RPMI8226 (cell line): ENCODE measurements around the gene WNT7A.
A peak's percentile ranks its signal among the peaks of the same experiment; 100 is the strongest.

Source experiments
- DNase-seq: peaks from one replicate; pipeline ENCODE4 v3.0.0-alpha.2; 2015

WNT7A gene

DNA sequence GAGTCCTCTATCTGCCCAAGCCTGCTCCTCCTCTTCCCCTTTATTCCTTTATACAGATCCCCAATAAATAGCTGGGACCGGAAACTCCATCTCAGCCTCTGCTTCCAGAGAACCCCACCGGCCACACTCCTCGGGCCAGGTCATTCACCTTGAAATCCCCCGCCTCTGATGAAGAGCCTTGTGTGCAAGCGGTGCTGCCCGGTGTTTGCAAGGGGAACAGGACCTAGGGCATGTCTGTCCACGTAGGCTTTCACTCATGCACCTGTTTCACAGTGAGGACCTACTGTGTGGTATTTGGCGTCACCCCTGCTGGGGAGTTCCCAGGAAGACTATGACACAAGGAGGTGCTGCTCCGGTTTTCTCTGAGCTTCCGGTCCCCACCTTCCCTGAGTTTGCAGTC is 54.0 kb downstream of the WNT7A start:
- no peak for DNase-seq

DNA sequence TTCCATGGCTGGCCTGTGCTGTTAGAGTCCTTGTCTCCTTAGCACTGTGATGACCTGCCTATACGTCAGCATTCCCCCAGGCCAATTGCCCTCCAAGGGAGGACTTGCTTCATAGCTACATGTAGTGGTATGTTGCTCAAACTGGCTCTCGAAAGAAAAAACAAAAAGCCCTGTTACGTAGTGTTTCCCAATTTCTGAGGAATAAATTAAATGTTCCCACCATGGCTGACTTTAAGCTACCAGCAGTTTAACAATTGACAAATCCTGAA is 54.6 kb downstream of the WNT7A start:
- DNase-seq = no peak

DNA sequence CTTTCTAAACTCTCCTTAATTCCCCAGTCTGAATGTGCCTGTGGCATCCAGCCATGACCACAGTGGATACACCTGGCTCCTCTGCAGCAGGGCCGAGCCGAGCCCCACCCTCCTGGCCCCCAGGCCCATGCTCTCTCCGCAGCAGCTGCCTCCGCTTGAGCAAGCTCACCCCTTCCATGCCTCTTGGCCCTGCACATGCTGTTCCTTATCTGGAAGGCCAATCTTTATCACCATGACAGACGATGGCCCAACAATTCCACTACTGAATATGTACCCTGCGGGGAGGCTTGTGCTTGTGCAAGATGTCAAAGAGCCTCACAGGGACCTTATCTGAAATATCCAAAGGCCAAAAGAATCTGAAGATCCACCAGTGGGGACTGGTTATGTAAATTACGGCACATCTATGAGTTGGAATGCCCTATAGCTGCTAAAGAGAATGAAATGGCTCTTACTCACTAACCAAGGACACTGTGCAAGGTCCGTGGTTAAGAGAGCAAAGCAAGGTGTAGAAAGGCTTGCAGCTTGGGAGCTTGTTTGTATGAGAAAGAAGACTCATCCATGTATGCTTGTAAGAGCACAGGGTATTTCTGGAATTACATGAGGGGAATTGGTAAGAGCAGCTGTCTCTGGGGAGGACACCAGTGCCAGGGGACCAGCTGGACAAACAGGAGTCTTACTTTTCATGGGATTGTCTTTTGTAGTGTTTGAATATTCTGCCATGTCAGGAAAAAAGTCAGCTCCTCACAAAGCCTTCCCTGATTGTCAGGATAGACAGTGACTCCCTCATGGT is 55.2 kb downstream of the WNT7A start:
- DNase-seq = no peak

DNA sequence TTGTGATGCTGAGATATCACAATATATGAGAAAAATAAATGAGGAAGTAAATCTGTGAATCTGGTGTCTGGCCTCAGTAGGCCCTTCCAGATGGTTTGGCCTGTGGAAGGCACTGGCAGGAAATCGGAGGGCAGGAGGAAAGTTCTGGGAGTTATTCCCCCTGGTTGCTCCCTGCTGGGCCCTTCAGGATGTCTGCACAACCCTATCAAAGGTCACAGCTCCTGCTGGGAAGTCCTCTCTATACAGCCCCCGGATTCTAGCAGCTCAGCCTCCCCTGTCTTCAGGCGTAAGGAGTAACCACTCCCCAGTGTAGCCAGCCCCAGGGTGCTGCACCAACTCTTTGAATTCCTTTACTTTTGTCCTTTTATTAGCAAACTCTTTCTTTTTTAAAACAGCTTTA is 56.2 kb downstream of the WNT7A start:
- DNase-seq = no peak

DNA sequence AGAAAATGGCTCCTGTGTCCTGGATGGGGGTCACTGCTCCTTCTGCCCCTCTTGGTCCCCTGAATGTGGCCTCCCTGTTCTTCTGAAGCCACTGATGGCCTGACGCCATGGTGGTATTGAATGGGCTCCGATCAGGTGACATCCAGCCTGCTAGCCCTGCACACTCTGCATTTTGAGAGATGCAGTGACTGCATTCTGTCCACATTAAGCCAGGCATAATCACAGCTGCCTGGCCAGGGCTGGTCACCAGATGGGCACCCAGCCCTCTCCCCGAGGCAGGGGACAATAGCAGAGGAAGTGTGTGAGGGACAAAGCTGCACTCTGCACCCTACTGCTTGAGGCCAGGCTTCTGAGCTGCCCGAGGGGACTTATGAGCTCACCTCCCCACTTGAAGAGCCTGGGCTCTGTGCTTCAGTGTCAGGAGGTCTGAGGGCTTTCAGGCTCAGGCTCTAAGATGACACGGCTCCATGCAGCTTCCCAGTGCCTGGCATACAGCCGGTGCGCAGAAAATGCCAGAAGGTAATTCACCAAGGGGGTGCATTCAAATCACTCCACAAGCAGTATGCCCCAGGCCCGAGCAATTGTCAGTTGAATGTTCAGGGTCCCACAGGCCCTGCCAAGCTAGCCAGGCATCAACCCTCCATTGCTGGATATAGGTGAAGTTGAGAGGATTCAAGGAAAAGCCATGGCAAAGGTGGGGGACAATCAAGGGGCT is 56.8 kb downstream of the WNT7A start:
- peak; percentile 49 for DNase-seq

DNA sequence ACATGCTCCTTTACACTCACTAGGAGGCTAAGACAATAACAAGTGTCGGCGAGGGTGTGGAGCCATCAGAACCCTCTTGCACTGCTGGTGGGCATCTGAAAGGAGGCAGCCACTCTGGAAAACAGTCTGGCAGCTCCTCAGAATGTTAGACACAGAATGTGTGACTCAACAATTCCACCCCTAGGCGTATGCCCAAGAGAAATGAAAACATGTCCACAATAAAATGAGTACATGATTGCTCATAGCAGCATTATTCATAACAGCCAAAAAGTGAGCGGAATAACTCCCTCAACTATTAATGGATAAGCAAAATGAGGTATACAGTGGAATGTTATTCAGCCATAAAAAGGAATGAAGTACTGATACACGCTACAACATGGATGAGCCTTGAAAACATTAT is 57.8 kb downstream of the WNT7A start:
- DNase-seq = no peak

DNA sequence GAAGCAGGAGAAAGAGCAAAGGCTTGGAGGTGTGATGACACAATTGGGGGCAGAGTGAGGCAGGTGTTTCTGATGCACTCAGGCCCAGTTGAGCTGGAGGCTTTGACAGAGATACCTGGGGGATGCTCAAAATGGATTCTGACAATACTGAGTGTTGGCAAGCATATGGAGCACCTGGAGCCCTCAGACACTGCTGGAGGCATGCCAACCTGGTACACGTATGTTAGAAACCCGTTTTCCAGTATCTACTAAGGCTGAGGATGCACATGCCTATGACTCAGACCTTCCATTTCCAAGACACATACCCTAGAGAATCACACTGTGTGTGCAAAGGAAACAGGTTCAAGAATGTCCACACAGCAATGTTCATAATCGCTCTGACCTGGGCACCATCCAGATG is 58.7 kb downstream of the WNT7A start:
- DNase-seq = no peak

DNA sequence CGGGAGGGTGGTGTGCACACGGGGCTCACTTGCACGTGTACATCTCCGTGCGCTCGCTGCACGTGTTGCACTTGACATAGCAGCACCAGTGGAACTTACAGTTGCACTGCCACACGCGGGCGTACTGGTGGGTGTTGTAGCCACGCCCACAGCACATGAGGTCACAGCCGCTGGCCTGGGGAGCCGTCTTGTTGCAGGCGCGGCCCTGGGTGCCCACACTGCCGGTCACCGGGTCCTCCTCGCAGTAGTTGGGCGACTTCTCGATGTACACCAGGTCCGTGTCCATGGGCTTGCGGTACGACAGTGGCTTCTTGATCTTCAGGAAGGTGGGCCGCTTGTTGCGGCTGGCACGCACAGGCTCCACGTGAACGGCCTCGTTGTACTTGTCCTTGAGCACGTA is 61.0 kb downstream of the WNT7A start:
- DNase-seq = peak; percentile 10

DNA sequence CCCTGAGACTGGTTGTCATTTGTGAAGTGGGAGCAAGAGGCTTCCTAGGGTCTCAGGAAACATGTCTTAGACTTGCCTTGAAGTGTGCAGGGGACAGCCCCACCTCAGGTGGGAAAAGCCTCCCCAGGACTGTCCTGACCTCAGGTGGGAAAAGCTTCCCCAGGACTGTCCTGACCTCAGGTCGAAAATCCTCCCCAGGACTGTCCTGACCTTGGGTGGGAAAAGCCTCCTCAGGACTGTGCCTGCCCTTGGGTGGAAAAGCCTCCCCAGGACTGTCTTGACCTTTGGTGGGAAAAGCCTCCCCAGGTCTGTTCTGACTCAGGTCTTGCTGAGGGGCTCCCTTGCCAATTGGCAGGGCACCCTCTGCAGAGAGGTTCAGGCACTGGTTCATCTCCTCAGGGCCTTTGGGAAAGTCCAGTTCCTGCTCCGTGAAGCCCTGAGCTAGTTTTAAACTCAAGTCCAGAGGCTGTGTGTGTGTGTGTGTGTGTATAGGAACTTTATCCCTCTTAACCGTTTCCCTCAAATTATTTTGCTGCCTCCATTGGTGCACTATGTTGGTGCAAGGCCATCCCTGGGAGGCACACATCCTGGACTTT is 64.7 kb downstream of the WNT7A start:
- no peak for DNase-seq

DNA sequence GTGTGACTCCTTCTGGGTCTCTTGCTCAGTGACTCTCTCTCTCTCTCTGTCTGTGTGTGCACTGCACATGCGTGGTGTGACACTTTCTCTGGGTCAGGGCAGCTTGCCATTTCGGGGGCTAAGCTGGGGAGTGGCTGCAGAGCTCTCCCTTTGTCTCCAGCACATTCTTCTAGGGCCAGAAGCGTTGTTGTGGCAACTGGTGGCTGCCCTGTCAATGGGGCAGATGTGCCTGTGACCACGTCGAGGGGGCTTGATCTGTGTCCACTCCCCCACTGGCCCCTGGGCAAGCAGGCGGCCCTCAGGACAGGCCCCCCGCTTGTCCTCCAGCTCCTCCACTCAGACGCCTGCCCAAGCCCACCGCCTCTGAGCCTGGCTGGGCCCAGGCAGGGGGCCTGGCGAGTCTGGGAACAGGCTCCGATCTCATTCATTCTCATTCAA is 67.8 kb downstream of the WNT7A start:
- no peak for DNase-seq

DNA sequence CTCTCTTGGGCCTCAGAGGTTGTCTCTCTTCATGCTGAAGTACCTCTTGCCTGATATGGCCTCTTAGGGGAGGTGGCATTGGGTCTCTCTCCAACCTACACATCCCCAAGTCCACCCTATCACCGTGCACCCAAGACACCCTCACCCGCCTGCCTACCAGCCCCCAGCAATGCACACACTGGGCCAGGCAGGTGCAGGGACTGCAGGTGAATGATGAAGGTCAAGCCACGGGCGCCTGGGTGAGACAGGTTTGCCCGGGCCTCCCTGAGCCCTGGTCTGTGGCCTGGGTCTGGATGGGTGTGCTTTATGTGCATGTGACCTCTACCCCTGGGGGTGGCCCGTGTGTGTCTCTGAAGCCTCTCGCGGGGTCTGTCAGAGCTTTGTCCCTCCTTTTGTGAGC is 68.3 kb downstream of the WNT7A start:
- DNase-seq = no peak

DNA sequence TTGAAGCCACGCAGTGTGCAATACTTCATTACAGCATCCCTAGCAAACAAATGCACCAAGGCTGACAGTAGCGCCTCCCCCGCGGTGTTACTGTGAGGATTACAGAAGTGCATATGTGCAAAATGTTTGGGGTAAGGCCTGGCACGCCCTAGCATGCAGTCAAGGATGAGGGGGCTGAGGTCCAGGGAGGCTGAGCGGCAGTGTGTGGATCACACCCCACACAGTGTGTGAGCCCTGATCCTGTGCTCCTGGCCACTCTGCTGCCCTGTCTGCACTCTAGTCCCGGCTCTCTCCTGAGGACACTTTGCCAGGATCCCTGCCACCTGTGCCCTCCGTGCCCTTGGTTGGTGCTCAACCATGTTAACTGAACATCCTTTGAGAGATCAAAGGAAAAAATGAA is 71.3 kb downstream of the WNT7A start:
- DNase-seq = no peak

DNA sequence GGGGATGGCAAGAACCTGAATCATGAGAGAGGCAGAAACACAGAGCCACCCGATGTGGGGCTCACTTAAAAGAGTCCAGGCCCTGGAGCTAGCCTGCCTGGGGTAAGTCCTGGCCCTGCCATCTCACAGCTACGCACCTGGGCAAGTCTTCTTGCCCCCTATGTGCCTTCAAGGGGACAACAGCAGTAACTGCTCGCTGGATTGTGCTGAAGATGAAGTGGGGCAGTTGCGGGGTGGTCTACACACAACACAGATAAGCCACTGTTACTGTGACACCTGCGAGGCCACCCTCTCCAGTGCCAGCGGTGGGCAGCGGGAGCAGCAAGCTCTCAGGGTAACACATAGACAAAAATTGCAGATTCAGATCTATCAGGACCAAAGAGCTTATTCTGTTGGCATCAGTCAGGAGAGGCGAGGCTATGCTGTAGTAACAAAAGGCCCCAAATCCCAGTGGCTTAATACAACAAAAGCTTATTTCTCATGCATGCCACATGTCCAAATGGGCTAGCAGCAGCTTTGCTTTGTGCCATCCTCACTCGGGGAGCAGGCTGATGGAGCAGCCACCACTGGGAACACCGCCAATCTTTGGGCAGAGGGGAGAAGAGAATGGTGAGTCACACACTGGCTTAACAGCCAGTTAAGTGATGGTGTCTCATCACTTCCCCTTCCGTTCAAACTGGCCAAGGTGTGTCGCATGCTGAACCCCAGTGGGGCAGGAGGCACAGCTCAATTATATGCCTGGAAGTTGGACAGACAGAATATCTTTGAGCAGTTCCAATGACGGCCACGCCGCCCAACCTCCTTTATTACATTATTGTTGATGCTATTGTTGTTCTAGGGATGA is 78.3 kb downstream of the WNT7A start:
- peak; percentile 65 for DNase-seq

DNA sequence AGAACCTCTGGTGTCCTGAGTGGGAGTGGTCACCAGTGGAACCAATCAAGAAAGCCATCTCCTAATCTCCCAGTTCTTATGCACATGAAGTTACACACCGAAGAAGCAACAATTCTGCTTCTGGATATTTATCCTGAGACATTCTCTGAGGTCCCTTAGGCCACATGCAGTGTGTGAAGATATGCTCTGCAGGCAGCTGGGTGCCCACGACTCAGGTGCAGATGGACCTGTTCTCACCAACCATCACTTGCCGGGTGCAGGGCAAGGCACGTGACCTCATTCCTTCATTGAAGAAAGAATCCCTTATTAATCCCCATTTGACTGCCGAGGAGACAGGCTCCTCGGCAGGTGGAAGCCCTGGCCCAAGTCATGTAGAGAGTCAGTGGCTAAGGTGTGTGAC is 79.8 kb downstream of the WNT7A start:
- no peak for DNase-seq

DNA sequence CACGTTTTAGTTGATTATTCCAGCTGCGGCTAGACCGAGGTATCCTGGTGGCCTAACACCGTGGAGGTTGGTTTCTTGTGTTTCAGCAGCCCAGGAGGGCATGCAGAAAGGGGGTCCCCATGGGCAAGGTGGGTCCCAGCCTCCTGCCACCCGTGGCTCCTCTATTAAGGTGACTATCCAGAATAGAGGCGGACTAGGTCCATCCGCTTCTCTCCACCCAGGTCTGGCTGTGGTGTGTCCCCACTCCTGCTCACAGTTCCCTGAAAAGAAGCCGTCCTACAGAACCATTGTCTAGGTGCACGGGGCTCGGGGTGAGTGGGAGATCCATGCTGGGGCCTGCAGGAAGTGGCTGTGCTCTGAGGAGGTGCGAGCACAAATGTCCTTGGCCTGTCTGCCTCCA is 81.5 kb downstream of the WNT7A start:
- no peak for DNase-seq

DNA sequence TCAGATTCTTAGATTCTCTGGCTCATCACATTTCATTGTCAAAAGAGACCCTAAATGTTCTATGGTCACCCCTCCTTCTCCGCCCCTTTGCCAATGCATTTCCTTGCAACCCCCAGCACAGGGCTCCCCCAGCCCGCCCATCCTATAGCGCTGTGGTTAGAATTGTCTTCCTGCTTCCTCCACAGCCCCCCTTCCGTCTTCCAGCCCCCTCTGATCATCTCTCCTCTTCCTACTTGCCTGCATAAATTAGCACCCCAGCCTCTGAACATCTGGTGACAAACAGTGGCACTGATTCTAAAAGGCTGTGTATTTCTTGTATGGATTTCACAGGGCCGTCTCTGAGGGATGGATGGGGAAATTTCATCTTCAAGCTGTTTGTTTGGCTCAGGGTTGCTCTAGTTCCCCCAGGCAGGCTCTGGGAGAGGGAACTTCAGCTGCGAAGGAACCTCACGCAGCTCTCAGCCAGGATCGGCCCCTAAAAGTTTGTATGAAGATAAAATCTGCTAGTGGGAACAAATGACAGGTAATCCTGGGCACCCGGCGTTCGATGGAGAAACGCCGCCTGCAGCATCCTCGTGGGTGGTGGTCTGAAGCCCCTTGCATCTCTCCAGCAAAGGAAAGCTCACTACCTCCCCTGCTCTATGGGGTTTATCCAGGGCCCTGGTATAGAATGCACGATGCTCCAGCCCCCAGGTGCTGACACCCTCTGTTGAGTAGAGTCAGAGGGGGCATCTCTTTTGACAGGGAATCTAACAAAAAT is 83.0 kb downstream of the WNT7A start:
- no peak for DNase-seq

DNA sequence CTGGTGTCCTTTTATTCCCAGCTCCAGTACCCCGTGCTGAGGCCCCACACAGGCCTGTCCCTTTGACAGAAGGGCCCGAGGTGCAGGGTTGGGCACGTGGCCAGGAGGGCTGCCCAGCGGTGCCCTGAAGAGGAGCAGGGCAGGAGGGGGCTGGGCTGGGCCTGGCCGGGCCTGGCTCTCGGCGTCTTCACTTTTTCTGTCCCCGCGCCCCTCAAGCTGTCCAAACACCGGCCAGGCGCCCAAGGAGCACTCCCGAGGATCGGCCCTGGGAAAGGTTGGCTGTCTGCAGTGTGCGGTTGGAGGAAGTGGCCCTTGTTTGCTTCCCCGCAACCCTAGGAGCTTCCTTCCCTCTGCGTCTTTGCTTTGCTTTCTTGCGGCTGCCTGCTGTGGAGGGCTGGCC is 84.1 kb downstream of the WNT7A start:
- DNase-seq = no peak

DNA sequence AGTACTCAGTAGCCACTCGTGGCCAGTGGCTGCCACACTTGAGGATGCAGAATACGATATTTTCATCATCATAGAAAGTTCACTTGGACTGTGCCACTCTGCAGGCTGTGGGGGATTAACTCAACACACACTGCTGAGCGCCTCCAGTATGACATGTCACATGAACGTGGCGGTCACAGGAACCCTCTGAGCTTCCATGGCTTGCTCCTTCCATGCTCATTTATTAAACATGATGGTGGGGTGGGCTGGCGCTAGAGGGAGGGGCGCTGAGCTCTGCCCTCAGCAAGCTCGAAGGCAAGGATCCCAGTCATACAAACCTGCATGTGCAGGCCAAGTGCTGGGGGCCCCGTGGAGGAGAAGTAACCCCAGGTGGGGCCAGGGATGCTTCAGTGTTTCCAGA is 85.5 kb downstream of the WNT7A start:
- DNase-seq = no peak

DNA sequence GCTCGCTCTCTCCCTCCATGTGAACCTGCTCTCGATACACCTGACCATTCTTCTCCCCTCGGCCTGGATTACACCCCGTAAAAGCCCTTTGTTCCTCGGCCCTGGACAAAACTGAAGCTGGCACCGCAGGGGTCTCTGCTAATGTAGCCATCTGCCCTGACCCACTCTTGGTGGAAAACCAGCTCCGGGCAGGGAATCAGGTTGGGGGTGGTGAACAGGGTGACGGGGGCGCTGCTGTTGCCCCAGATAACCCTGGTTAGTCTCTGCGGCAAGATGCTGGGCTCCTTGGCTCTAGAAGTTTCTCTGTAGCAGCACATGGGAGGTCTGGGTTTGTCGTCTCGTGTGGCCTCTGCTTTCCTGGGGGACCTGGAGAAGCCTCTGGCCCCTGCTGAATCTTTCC is 86.4 kb downstream of the WNT7A start:
- DNase-seq = no peak

DNA sequence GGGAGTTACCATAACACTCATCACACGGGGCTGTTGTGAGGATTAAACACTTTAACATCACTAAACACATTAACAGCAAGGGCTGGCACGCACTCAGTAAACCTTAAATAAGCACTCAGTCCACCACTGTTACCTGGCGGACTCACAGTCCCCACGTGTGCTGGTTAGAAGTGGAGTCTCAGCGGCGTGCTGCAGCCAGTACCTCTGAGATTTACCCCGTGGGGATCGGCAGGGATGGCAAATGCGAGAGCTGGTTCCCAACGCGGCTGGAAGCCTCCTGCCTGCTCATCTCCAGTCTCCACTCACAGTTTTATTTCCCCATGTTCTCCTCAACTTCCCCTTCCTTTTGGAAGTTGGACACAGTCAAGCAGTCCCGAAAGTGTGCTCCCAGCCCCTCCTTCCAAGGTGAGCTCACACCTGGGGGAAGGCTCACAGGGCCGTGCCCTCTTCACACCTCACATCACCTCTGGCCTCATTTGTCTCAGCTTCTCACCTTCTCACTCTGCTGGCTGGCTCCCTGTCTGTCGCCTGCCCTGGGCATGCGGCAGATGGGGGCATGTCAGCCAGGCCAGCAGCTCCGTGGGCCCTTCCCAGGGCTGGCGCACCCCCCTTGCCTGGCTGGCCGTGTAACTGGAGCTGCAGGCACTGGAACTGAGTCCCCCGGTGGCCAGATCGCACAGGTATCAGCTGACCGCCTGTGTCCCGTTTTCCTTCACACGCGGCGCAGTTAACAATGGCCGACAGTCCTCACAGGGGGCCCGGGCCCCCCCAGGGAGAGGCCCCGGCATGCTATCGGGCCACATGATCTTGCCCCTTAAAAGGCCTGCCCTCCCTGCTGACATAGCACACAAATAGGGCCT is 87.1 kb downstream of the WNT7A start:
- no peak for DNase-seq

DNA sequence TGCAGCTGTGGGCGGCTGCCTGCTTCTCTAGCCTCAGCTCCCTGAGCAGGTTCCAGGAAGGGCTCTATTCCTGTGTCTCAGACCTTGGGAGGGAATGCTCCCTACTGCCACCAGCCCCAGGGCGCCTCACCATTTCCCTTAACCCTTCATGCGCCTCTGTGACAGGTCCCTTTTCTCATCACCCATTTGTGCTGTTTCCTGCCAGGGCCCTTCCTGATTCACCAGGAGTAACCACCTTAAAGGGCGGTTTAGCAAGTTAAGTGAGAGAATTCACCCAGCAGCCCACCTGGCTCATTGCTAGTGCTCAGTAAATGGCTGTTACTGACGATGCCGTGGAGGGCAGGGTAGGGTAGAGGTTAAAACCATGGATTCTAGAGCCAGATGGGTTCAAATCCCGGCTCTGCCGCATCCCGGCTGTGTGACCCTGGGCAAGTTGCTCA is 87.8 kb downstream of the WNT7A start:
- no peak for DNase-seq
